OCI-LY1 (cell line): ENCODE results near the gene CPXM2.

Experiments
- EZH2 ChIP-seq: fragments of 200-600 bp; sonication (generic), shearing (Covaris generic); IDR thresholded peaks from 2 replicates; pipeline ENCODE4 v1.8.0; 2017; ENCODE audit warnings: borderline replicate concordance, mixed run types, mild to moderate bottlenecking, antibody characterized with exemption, low read length, moderate library complexity, mixed read lengths
- TF ChIP-seq, protein P1 (sequence below): fragments of 200-600 bp; sonication (generic), shearing (Covaris generic); IDR thresholded peaks from 2 replicates; pipeline ENCODE4 v1.5.1; 2017; ENCODE audit warnings: mild to moderate bottlenecking, antibody characterized with exemption, low read length, moderate library complexity, mixed read lengths

GRCh38 chr10:123782549-123782948 lies 109.1 kb downstream of the CPXM2 start:
- TF ChIP-seq, protein P1, sequence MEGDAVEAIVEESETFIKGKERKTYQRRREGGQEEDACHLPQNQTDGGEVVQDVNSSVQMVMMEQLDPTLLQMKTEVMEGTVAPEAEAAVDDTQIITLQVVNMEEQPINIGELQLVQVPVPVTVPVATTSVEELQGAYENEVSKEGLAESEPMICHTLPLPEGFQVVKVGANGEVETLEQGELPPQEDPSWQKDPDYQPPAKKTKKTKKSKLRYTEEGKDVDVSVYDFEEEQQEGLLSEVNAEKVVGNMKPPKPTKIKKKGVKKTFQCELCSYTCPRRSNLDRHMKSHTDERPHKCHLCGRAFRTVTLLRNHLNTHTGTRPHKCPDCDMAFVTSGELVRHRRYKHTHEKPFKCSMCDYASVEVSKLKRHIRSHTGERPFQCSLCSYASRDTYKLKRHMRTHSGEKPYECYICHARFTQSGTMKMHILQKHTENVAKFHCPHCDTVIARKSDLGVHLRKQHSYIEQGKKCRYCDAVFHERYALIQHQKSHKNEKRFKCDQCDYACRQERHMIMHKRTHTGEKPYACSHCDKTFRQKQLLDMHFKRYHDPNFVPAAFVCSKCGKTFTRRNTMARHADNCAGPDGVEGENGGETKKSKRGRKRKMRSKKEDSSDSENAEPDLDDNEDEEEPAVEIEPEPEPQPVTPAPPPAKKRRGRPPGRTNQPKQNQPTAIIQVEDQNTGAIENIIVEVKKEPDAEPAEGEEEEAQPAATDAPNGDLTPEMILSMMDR, result no peak
- no peak for TF ChIP-seq EZH2
